SK-N-SH (cell line): ENCODE results near the gene COL5A2. TPM values are rescaled to one million over a fixed set of nuclear protein-coding genes. Genes with fewer than 3 reads are reported as not detected.

ENCODE experiments used
- CTCF ChIA-PET: fragments of 300-600, 350-600 bp; formaldehyde crosslinking; extraction: SDS; loops from one replicate; lab custom pipeline; 2021; lab: Yijun Ruan, JAX
- POLR2A ChIA-PET: fragments of 350-600 bp; sonication (Branson Sonifier 250); formaldehyde crosslinking; extraction: SDS; loops from one replicate; lab custom pipeline; 2020; ENCODE audit warnings: antibody characterized with exemption, inconsistent platforms; lab: Yijun Ruan, JAX
- DNase-seq: peaks from one replicate; pipeline ENCODE4 v3.0.0; 2012
- H2AFZ ChIP-seq: fragments of 200-600 bp; sonication (generic); 2 replicates; pipeline ENCODE4 v1.8.1; 2016; ENCODE audit warnings: antibody characterized with exemption, mild to moderate bottlenecking, low read depth
- H3F3A ChIP-seq: fragments of 200-600 bp; sonication (generic); replicated peaks from 2 replicates; pipeline ENCODE3; 2016; ENCODE audit warnings: antibody characterized with exemption, mild to moderate bottlenecking; ENCODE audit not compliant: insufficient read depth
- H3K27ac ChIP-seq, 2 experiments: fragments of 200-500 bp in 1 of 2; fragments of 200-600 bp in 1 of 2; sonication (Bioruptor generic) in 1 of 2; sonication (generic), shearing (Covaris generic) in 1 of 2; 2 replicates each; pipeline versions ENCODE4 v1.5.1 to v1.6.1; 2014 to 2016; ENCODE audit warnings: low read depth in 2 of 2, inconsistent platforms in 1 of 2, low read length in 1 of 2, mild to moderate bottlenecking in 1 of 2, mixed read lengths in 1 of 2
- H3K27me3 ChIP-seq: fragments of 200-600 bp; sonication (generic), shearing (Covaris generic); 2 replicates; pipeline ENCODE4 v1.6.1; 2016; ENCODE audit warnings: mixed run types; ENCODE audit not compliant: insufficient read depth
- H3K36me3 ChIP-seq, 2 experiments: fragments of 200-500 bp in 1 of 2; fragments of 200-600 bp in 1 of 2; sonication (Bioruptor generic) in 1 of 2; sonication (generic) in 1 of 2; replicated peaks in 1 of 2; 2 replicates each; pipeline versions ENCODE3 to v1.5.1; 2014 to 2016; ENCODE audit warnings: low read length in 1 of 2, mild to moderate bottlenecking in 1 of 2; ENCODE audit not compliant: insufficient read depth in 2 of 2, control insufficient read depth in 1 of 2
- H3K4me1 ChIP-seq, 2 experiments: fragments of 200-500 bp in 1 of 2; fragments of 200-600 bp in 1 of 2; sonication (Bioruptor generic) in 1 of 2; sonication (generic), shearing (Covaris generic) in 1 of 2; 2 replicates each; pipeline versions ENCODE4 v1.5.1 to v1.6.1; 2014 to 2016; ENCODE audit warnings: low read depth in 1 of 2, low read length in 1 of 2, mixed run types in 1 of 2; ENCODE audit not compliant: insufficient read depth in 2 of 2, control insufficient read depth in 1 of 2
- H3K4me2 ChIP-seq: fragments of 200-600 bp; sonication (generic), shearing (Covaris generic); 2 replicates; pipeline ENCODE4 v1.6.1; 2017; ENCODE audit warnings: mixed run types
- H3K4me3 ChIP-seq, 2 experiments: fragments of 200-500 bp in 1 of 2; fragments of 200-600 bp in 1 of 2; sonication (Bioruptor generic) in 1 of 2; sonication (generic), shearing (Covaris generic) in 1 of 2; 2 replicates each; pipeline versions ENCODE4 v1.5.1 to v1.8.1; 2014 to 2016; ENCODE audit warnings: low read depth in 2 of 2, inconsistent platforms in 1 of 2, low read length in 1 of 2, mild to moderate bottlenecking in 1 of 2, mixed read lengths in 1 of 2, moderate library complexity in 1 of 2
- H3K79me2 ChIP-seq: fragments of 200-600 bp; sonication (generic); 2 replicates; pipeline ENCODE4 v1.8.1; 2017; ENCODE audit warnings: mild to moderate bottlenecking; ENCODE audit not compliant: insufficient read depth
- H3K9ac ChIP-seq: fragments of 200-600 bp; sonication (generic); 2 replicates; pipeline ENCODE4 v1.6.1; 2017; ENCODE audit warnings: mixed run types
- H3K9me2 ChIP-seq: fragments of 200-600 bp; sonication (generic); 2 replicates; pipeline ENCODE4 v1.6.1; 2017; ENCODE audit warnings: mixed run types
- H3K9me3 ChIP-seq: fragments of 200-600 bp; sonication (generic); 2 replicates; pipeline ENCODE4 v1.6.1; 2017; ENCODE audit warnings: mixed run types, mild to moderate bottlenecking, moderate library complexity
- H4K20me1 ChIP-seq: fragments of 200-600 bp; sonication (generic); 2 replicates; pipeline ENCODE4 v1.6.1; 2017; ENCODE audit warnings: mild to moderate bottlenecking, mixed run types; ENCODE audit not compliant: insufficient read depth
- CHD2 ChIP-seq: fragments of 150-350 bp; IDR thresholded peaks from 2 replicates; pipeline ENCODE4 v1.6.1; 2018; ENCODE audit warnings: low read length; ENCODE audit not compliant: partially characterized antibody
- ELF1 ChIP-seq: IDR thresholded peaks from 2 replicates; pipeline ENCODE4 v1.4.0; 2012
- EP300 ChIP-seq, 2 experiments: IDR thresholded peaks; 2 replicates each; pipeline versions ENCODE4 v1.4.0 to v1.6.1; 2012; ENCODE audit warnings: borderline replicate concordance in 1 of 2, low read depth in 1 of 2, low read length in 1 of 2
- FOXJ3 ChIP-seq: sonication (generic); formaldehyde crosslinking; IDR thresholded peaks from 2 replicates; pipeline ENCODE4 v1.5.1; 2020; ENCODE audit warnings: mild to moderate bottlenecking, missing genetic modification reagents
- GABPA ChIP-seq: IDR thresholded peaks from 2 replicates; pipeline ENCODE4 v1.4.0; 2012; ENCODE audit warnings: low read depth, mild to moderate bottlenecking
- GATA2 ChIP-seq: sonication (generic); formaldehyde crosslinking; IDR thresholded peaks from 2 replicates; pipeline ENCODE4 v1.5.0; 2020; ENCODE audit warnings: mild to moderate bottlenecking, missing genetic modification reagents
- JUND ChIP-seq: IDR thresholded peaks from 2 replicates; pipeline ENCODE4 v1.4.0; 2012
- MXI1 ChIP-seq: IDR thresholded peaks from 2 replicates; pipeline ENCODE4 v1.6.1; 2012; ENCODE audit warnings: mild to moderate bottlenecking, low read depth, low read length, improper control_type of control experiment
- NRF1 ChIP-seq: IDR thresholded peaks from 2 replicates; pipeline ENCODE4 v1.6.1; 2012; ENCODE audit warnings: low read depth, mild to moderate bottlenecking, low read length
- RAD21 ChIP-seq: IDR thresholded peaks from 2 replicates; pipeline ENCODE4 v1.6.1; 2012; ENCODE audit warnings: mild to moderate bottlenecking, low read length
- RFX5 ChIP-seq: IDR thresholded peaks from 2 replicates; pipeline ENCODE4 v1.6.1; 2012; ENCODE audit warnings: mild to moderate bottlenecking, improper control_type of control experiment, low read length
- RXRA ChIP-seq: IDR thresholded peaks from 2 replicates; pipeline ENCODE4 v1.4.0; 2012; ENCODE audit warnings: low read depth, mild to moderate bottlenecking, borderline replicate concordance
- TCF12 ChIP-seq: IDR thresholded peaks from 2 replicates; pipeline ENCODE4 v1.4.0; 2012
- TEAD4 ChIP-seq: IDR thresholded peaks from 2 replicates; pipeline ENCODE4 v1.4.0; 2012; ENCODE audit warnings: mild to moderate bottlenecking, borderline replicate concordance; ENCODE audit not compliant: insufficient read depth
- YY1 ChIP-seq: IDR thresholded peaks from 2 replicates; pipeline ENCODE4 v1.4.0; 2012; ENCODE audit warnings: low read depth, mild to moderate bottlenecking
- WGBS: methylation state at CpG from one replicate; pipeline ENCODE4 v1.1.6; 2017; ENCODE audit warnings: low lambda C conversion rate; 5-methylcytosine and 5-hydroxymethylcytosine counted together
- polyA plus RNA-seq, 3 experiments: library from polyadenylated mRNA; depleted of rRNA; stranded (reverse); fragments of >200 nt; gene quantifications; 2 replicates each; pipeline ENCODE4 v1.2.3, GENCODE V29; 2012
- TF ChIP-seq, protein P1 (sequence below): fragments of 150-350 bp; IDR thresholded peaks from 2 replicates; pipeline ENCODE4 v1.6.1; 2016; ENCODE audit warnings: mild to moderate bottlenecking, low read depth, low read length
- TF ChIP-seq, protein P2 (sequence below): fragments of 200-600 bp; sonication (generic); IDR thresholded peaks from 2 replicates; pipeline ENCODE4 v1.6.1; 2017; ENCODE audit warnings: antibody characterized with exemption, mild to moderate bottlenecking, moderate library complexity
- TF ChIP-seq, protein P3 (sequence below): IDR thresholded peaks from 2 replicates; pipeline ENCODE4 v1.4.0; 2012; ENCODE audit warnings: low read depth
- TF ChIP-seq, protein P4 (sequence below): IDR thresholded peaks from 2 replicates; pipeline ENCODE4 v1.4.0; 2012; ENCODE audit warnings: low read depth, borderline replicate concordance
- TF ChIP-seq, protein P5 (sequence below): fragments of 150-350 bp; IDR thresholded peaks from 2 replicates; pipeline ENCODE4 v1.6.1; 2017; ENCODE audit warnings: antibody characterized with exemption, low read length, low read depth, borderline replicate concordance
- TF ChIP-seq, protein P6 (sequence below): IDR thresholded peaks from 2 replicates; pipeline ENCODE4 v1.6.1; 2012; ENCODE audit warnings: mild to moderate bottlenecking, low read depth, low read length, moderate library complexity
- TF ChIP-seq, protein P7 (sequence below): IDR thresholded peaks from 2 replicates; pipeline ENCODE4 v1.4.0; 2012; ENCODE audit warnings: low read depth, borderline replicate concordance

The COL5A2 gene
- polyA plus RNA-seq, 1 of the 3 experiments (the other 2 are of a cell fraction), result 20.4 TPM

DNA sequence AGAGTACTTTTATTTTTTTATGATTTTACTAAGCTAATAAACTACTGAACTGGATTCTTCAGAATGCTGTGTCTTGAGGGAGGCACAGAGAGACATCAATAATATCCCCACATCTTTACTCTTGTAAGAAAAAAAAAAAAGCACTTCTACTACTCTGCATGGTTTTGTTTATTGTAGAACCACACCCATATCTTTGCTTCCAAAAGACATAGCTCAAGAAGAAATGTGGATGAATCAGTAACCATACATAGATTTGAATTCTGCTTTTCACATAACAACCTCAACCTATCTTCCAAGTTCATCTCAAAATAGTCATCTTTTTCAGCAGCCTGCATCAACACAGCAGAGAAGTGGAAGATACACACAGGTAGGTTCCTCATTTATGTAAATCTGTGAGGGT, 12.2 kb upstream of the COL5A2 start (continued):
- TF ChIP-seq, protein P1, sequence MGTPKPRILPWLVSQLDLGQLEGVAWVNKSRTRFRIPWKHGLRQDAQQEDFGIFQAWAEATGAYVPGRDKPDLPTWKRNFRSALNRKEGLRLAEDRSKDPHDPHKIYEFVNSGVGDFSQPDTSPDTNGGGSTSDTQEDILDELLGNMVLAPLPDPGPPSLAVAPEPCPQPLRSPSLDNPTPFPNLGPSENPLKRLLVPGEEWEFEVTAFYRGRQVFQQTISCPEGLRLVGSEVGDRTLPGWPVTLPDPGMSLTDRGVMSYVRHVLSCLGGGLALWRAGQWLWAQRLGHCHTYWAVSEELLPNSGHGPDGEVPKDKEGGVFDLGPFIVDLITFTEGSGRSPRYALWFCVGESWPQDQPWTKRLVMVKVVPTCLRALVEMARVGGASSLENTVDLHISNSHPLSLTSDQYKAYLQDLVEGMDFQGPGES, result no peak
- TF ChIP-seq TCF12, result no peak
- TF ChIP-seq, all 33 proteins: peak for 0

DNA sequence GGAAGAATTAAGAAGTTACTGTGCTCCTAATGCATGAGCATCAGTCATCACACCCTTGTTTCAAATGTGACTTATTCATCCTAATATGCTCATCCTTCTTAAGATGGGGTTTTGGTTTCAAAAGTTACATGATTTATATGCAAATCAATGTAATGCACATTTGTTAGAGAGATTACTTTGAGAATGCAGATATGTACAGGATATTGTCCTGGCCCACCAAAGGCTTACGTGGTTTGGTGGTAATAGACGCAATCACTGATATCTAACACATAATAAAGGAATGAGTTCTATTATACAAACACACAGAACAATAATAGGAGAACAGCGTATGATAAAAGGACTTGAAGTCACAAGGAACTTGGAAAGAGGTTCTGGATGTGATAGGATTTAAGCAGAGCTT, 11.1 kb upstream of the COL5A2 start:
- Histone ChIP-seq H3K27ac (no peak overlapping the region), H3F3A (peaks cover 11% of the 10 kb centered on the region), H3K9me2 (no peaks in the 10 kb centered on the region), H2AFZ (no peak overlapping the region), H3K36me3 (peaks cover 0 to 5% of the 10 kb centered on the region in 2 experiments), H3K4me2 (no peak overlapping the region), H3K4me1 (no peaks in the 10 kb centered on the region; a peak in 1 of 4 replicates), H4K20me1 (no peaks in the 10 kb centered on the region), H3K4me3 (no peak overlapping the region), H3K27me3 (no peaks in the 10 kb centered on the region), H3K9me3 (0 out of 2 replicates have a peak, but pooled peaks cover under 1% of the 10 kb centered on the region), H3K9ac (no peak overlapping the region), H3K79me2 (no peaks in the 10 kb centered on the region)
- WGBS, result 94% methylated on average over 3 of the region's 3 CpGs
- ChIA-PET POLR2A (no interaction called here), CTCF (no interaction called here)
- no peak for TF ChIP-seq RXRA
- TF ChIP-seq NRF1, result no peak
- TF ChIP-seq RAD21, result no peak
- TF ChIP-seq TEAD4, result no peak
- TF ChIP-seq, protein P2, sequence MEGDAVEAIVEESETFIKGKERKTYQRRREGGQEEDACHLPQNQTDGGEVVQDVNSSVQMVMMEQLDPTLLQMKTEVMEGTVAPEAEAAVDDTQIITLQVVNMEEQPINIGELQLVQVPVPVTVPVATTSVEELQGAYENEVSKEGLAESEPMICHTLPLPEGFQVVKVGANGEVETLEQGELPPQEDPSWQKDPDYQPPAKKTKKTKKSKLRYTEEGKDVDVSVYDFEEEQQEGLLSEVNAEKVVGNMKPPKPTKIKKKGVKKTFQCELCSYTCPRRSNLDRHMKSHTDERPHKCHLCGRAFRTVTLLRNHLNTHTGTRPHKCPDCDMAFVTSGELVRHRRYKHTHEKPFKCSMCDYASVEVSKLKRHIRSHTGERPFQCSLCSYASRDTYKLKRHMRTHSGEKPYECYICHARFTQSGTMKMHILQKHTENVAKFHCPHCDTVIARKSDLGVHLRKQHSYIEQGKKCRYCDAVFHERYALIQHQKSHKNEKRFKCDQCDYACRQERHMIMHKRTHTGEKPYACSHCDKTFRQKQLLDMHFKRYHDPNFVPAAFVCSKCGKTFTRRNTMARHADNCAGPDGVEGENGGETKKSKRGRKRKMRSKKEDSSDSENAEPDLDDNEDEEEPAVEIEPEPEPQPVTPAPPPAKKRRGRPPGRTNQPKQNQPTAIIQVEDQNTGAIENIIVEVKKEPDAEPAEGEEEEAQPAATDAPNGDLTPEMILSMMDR, result no peak
- no peak for TF ChIP-seq MXI1
- TF ChIP-seq, protein P3, sequence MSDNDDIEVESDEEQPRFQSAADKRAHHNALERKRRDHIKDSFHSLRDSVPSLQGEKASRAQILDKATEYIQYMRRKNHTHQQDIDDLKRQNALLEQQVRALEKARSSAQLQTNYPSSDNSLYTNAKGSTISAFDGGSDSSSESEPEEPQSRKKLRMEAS, result no peak
- TF ChIP-seq, protein P4, sequence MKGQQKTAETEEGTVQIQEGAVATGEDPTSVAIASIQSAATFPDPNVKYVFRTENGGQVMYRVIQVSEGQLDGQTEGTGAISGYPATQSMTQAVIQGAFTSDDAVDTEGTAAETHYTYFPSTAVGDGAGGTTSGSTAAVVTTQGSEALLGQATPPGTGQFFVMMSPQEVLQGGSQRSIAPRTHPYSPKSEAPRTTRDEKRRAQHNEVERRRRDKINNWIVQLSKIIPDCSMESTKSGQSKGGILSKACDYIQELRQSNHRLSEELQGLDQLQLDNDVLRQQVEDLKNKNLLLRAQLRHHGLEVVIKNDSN, result no peak
- TF ChIP-seq GABPA, result no peak
- TF ChIP-seq CHD2, result no peak
- TF ChIP-seq, protein P5, sequence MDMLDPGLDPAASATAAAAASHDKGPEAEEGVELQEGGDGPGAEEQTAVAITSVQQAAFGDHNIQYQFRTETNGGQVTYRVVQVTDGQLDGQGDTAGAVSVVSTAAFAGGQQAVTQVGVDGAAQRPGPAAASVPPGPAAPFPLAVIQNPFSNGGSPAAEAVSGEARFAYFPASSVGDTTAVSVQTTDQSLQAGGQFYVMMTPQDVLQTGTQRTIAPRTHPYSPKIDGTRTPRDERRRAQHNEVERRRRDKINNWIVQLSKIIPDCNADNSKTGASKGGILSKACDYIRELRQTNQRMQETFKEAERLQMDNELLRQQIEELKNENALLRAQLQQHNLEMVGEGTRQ, result no peak
- no peak for TF ChIP-seq JUND
- TF ChIP-seq EP300 (IDR thresholded peaks at IDR 0.05; ENCODE audit: borderline replicate concordance in 1 of 2, low read depth in 1 of 2, low read length in 1 of 2), result no peak
- TF ChIP-seq GATA2, result no peak
- TF ChIP-seq, protein P6, sequence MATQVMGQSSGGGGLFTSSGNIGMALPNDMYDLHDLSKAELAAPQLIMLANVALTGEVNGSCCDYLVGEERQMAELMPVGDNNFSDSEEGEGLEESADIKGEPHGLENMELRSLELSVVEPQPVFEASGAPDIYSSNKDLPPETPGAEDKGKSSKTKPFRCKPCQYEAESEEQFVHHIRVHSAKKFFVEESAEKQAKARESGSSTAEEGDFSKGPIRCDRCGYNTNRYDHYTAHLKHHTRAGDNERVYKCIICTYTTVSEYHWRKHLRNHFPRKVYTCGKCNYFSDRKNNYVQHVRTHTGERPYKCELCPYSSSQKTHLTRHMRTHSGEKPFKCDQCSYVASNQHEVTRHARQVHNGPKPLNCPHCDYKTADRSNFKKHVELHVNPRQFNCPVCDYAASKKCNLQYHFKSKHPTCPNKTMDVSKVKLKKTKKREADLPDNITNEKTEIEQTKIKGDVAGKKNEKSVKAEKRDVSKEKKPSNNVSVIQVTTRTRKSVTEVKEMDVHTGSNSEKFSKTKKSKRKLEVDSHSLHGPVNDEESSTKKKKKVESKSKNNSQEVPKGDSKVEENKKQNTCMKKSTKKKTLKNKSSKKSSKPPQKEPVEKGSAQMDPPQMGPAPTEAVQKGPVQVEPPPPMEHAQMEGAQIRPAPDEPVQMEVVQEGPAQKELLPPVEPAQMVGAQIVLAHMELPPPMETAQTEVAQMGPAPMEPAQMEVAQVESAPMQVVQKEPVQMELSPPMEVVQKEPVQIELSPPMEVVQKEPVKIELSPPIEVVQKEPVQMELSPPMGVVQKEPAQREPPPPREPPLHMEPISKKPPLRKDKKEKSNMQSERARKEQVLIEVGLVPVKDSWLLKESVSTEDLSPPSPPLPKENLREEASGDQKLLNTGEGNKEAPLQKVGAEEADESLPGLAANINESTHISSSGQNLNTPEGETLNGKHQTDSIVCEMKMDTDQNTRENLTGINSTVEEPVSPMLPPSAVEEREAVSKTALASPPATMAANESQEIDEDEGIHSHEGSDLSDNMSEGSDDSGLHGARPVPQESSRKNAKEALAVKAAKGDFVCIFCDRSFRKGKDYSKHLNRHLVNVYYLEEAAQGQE, result no peak
- no peak for TF ChIP-seq YY1
- no peak for TF ChIP-seq RFX5
- TF ChIP-seq FOXJ3 (CRISPR knock-in tag), result no peak
- TF ChIP-seq, protein P7, sequence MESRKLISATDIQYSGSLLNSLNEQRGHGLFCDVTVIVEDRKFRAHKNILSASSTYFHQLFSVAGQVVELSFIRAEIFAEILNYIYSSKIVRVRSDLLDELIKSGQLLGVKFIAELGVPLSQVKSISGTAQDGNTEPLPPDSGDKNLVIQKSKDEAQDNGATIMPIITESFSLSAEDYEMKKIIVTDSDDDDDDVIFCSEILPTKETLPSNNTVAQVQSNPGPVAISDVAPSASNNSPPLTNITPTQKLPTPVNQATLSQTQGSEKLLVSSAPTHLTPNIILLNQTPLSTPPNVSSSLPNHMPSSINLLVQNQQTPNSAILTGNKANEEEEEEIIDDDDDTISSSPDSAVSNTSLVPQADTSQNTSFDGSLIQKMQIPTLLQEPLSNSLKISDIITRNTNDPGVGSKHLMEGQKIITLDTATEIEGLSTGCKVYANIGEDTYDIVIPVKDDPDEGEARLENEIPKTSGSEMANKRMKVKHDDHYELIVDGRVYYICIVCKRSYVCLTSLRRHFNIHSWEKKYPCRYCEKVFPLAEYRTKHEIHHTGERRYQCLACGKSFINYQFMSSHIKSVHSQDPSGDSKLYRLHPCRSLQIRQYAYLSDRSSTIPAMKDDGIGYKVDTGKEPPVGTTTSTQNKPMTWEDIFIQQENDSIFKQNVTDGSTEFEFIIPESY, result no peak
- no peak for TF ChIP-seq ELF1
- no peak for DNase-seq
